Measurements from ENCODE around the gene DSTYK.
"Not testable (repeated sequence)": the region's sequence is repeated elsewhere in the genome, so short reads cannot be mapped to it uniquely, and the experiment has no call there.

Gene DSTYK

DNA sequence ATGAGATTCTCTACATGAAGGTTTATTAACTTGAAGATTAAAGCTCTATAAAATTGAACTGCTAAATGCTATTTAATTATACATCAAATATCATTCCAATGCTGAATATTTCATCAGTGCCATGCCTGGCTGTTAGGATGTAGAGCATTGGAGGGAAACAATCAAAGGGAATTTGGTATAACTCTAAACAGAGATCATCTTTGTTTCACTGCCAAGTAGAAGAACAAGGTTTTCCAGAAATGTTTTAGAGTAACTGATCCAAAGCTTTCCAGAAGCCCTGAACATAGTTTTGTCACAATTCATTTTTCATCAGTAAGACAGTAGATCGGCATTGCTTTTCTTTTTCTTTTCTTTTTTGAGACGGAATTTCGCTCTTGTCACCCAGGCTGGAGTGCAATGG is 5.9 kb upstream of the DSTYK start:
- DNase-seq (ENCODE audit: low spot score) = no peak

DNA sequence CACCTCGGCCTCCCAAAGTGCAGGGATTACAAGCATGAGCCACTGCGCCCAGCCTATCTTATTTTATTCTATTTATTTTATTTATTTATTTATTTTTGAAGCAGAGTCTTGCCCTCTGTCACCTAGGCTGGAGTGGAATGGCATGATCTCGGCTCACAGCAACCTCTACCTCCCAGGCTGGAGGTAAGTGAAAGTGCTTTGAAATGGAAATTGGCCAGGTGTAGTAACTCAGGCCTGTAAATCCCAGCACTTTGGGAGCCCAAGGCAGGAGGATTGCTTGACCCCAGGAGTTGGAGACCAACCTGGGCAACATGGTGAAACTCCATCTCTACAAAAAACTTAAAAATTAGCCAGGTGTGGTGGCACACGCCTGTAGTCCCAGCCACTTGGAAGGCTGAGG is 5.1 kb upstream of the DSTYK start:
- DNase-seq (ENCODE audit: low spot score) = no peak

DNA sequence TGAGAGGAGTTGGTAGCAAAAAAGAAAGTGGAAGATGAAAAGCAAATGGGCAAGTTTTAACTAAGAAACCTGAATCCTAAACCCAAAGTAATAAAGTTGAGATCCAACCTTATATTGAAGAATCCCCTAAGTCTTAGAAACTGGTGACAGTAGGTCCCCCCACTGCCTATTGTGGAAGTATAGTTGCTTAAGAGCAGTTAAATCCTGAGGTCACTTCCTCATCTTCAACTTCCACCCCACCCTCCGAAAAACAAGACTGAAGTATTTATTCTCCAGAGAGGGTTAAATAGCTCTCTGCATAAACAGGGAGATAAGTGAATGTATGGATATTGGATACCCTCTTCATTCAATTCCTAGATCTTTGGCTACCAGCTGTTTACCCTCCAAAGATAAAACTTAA is 3.3 kb upstream of the DSTYK start:
- DNase-seq (ENCODE audit: low spot score) = no peak

DNA sequence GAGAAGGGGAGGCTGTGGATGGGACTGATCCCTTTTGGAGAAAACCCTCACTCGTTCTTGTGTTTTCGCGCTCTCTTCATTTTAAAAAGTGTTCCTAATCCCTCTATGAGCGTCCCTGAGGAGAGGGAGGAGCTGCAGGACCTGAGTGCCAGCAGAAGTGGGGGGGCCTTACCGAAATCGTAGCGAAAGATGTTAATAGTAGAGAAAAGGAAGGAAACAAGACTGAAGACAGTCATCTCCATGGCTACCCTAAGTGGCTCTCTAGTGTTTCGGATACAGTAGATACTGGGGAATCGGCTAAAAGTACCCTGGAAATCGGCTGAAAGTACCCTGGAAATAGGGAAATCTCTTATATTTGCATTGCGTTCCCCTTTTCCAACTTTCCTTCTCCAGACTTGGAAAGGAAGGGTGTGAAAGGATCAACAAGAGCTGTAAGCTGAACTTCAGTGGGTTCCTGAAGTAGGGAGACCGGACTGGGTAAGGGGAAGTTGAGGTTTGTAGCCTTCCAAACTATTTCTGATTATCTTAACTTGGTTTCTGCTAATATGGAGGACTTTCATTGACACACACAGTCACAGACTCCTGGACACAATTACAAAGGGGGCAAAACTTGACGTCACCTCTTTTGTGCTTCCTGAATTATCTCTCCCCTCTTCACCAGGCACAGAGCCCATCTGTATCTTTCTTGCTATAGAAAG is 486 bp upstream of the DSTYK start:
- DNase-seq (ENCODE audit: low spot score) = no peak

DNA sequence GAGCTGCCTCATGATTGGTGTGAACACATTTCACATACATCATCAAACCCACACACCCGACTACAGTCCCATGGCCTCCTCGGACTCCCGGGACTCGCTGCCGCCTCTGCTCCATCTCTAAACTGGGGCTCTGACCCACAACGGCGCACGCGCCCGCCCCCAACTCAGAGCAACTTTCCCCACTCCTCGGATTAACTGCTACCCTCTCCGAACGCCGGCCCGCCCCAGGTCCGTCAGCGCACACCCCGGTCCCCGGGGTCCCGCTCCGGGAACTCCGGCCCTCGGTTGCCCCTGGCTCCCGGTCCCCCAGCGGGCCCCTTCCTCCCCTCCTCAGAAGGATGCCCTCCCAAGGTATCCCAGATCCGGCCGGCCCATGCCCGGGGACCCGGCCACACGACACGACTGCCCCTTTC is 740 bp downstream of the DSTYK start:
- DNase-seq (ENCODE audit: low spot score) = peak; percentile 26

DNA sequence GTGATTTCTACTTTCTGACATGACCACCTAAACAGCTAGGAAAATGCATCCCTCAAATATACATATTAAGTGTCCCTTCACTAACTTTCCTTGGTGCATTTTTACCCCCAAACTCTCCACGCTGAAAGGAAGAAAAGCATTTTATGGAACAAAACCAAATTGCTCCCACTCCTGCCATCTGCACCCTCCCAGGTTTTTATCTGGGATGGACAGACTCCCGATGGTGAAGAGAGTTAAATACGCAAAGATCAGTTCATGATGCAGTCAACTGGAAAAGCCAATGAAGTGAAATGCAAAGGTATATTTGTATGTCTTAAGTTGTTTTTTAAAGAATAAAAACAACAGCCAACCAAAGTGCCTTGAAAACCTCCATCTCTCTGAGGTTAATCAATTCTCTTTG is 2.7 kb downstream of the DSTYK start:
- no peak for DNase-seq (ENCODE audit: low spot score)

DNA sequence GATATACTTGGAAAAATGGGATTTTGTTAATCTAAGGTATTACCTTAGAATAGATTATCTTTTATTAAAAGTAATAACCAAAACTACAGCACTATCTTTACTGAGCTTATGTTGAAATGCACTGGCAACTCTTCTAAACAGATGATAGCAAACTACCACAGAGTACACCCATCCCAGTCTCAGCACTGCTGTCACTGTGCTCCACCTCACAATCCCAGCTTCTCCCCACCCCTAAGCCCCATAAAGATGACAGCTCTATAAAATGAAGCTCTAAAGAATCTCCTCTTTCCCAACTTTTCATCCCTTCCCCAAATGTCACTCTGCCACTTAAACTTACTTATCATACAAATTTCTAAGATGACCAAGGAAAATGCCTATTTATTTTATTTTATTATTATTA is 6.4 kb downstream of the DSTYK start:
- DNase-seq (ENCODE audit: low spot score) = no peak

DNA sequence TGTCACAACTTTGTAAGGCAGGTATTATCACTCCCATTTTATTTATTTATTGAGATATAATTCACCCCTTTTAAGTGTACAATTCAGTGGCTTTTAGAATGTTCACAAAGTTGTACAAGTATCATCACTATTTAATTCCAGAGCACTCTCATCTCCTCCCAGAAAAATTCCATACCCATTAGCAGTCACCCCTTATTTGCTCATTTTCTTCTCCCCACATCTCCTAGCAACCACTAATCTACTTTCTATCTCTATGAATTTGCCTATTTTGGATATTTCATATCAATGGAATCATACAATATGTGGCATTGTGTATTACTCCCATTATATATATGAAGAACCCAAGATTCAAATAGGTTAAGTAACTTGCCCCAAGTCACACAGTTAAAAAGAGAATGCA is 7.0 kb downstream of the DSTYK start:
- DNase-seq (ENCODE audit: low spot score) = no peak

DNA sequence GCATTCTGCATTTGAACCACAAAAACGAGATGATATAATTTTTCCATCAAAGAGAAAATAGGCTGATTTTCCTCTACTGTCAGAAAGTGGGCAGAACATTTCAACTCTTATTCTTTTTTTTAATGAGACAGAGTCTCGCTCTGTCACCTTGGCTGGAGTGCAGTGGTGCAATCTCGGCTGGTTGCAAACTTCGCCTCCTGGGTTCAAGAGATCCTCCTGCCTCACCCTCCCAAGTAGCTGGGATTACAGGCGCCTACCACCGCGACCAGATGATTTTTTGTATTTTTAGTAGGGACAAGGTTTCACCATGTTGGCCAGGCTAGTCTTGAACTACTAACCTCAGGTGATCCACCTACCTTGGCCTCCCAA is 11.6 kb downstream of the DSTYK start:
- DNase-seq (ENCODE audit: low spot score) = no peak

DNA sequence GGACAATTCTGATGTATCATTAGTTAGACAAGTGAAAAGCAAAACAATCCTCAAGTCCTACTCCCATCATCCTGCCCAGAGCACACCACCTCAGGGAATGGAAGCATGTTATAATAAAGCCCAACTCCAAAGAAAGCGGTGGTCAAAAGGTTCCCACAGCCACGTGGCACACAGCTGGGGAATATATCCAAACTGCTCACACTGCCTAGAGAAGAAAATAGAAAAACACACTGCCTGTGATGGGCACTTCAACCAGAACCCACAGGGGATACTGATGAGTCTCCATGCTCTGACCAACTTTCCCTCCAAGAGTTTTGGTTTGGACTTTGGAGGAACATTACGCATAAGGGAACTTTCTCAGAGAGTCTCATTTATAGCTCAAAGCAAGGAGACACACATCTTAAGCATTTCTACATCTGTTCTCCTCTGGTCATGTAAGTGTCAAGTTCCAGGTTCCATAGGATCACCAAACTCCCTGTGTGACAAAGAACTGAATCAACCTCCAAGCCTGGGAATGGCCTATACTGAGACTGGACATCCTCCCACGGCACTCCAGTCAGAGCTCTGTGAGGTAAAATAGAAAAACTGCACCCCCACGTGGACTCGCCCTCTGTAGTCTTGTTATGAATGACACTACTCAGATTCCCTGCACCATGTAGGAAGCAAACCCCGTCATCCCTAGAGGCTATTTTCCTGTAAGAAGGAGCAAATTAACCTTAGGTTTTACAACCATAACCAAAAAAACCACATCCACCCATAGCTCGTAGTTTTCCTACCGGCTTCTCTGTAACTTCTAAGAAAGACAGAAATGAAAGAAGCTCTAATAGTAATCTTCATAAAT is 12.2 kb downstream of the DSTYK start:
- peak; percentile 24 for DNase-seq (ENCODE audit: low spot score)

DNA sequence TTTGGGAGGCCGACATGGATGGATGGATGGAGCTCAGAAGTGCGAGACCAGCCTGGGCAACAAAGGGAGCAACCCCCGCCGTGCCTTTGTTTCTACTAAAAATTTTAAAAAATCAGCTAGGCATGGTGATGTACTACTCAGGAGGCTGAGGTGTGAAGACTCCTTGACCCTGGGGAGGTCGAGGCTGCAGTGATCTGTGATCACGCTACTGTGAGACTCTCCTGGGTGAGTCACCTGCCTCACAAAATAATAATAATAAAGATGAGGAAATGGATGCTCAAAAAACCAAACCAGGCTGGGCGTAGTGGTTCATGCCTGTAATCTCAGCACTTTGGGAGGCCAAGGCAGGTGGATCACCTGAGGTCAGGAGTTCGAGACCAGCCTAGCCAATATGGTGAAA is 19.2 kb downstream of the DSTYK start:
- DNase-seq (ENCODE audit: low spot score) = no peak

DNA sequence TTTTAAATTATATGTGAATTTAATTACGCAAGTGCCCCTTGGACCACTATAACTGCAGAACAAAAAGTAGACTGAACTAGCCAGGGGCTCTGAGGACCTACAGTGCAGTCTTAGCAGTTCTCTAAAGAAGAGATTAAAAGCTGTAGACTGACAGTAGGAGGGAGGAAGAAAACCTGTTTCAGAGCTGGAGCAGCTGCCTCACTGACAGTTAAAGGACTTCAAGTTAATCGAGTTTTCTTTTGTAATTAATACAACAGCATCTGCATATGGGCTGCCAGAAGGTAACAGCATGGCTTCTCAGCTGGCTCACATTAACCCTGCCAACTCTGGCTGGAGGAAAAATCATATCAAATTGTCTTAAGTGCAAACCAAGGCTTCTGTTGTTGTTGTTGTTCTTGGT is 19.9 kb downstream of the DSTYK start:
- DNase-seq (ENCODE audit: low spot score) = no peak

DNA sequence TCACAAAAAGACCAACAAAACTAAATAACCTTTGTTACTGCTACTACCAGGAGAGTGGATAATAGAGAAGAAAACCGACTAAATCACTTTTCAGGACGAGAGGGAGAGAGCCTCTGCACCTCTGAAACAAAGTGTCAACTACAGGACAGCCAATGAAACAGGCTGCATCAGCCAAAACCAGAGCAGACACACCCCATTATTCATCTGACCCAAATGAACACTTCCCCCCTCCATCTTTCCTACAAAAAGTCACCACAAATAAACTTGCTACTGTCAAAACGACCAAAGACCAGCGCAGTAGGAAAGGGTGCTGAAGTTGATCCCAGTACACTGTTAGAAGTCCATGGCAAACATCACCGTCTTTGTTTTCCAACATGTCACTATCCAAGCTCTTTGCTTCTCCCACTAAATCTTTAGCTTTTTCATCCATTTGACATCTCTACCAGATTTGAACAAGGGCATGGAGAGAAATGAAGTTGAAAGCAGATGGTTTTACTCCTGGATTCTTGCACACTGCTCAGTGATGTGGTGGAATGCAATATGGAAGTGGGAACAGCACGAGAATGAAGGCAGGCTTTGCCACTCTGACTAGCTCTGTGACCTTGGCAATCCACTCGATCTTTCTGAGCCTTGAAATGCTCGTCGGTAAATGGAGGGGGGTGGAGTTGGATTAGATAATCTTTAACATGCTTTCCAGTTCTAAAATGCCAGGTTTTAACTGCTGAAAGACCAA is 20.5 kb downstream of the DSTYK start:
- peak; percentile 17 for DNase-seq (ENCODE audit: low spot score)

DNA sequence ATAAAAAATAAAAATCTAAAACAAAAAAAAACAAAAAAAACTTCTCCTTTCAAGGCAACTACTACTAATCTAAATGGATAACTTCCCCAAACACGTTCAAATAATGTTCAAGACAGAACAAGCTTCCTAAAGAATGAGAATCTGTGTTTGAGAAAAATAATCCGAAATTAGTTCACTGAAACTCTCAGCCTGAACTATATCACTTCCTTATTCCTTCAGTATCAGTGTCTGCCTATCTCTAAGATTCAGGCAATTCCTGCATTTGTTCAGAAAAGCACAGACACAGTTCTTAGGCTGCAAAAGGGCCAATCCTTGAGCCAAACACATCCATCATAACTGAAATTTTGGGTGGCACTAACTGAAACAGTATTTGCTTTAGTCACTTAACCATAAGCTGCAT is 22.4 kb downstream of the DSTYK start:
- DNase-seq (ENCODE audit: low spot score) = no peak

DNA sequence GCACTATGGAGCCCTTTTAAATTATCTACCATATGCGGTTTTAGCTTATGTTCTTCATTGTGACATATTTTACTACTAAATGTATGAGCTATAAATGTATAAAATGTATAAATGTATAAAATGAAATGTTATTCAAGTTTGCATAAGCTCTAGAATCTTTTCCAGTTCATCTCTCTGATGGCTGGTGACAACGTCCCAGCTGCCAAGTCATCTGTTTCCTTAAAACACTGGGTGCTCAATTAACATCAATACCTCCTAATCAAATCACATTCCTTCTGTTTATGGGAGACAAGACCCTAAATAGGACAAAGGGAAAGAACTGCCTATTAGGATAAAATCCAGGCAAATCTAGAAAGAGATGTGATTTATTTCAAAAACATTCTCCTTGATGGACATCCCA is 22.9 kb downstream of the DSTYK start:
- DNase-seq (ENCODE audit: low spot score) = no peak

DNA sequence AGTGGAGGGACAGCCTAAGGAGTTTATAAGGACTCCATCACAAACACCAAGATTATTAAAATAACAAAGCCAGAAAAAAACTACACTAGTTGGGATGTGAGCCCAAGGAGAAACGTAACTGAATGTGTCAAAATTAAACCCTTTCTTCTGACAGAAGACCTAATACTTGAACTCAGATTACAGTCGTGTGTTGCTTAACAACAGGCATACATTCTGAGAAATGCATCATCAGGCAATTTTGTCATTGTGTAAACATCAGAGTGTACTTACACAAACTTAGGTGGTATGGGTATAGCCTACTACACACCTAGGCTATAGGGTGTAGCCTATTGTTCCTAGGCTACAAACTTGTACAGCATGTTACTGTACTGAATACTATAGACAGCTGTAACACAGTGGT is 23.4 kb downstream of the DSTYK start:
- no peak for DNase-seq (ENCODE audit: low spot score)

DNA sequence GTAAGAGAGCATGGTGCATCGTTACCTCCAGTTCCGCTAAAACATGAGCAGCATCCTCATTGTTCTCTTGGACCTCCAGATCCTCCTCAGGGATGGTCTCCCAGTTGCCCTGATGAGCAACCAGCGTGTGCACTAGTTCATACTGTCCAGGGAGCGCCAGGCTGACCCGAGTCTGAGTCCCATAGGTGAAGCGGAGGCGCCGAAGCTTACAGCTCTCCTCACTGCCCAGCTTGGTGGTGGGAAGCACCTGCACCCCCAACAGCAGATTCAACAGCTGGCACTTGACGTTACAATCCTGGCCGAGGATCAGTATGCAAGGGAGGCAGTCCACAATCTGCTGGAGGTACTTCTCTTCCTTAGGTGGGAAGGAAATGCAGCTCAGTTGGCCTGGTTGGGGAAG is 24.1 kb downstream of the DSTYK start:
- DNase-seq (ENCODE audit: low spot score) = no peak

DNA sequence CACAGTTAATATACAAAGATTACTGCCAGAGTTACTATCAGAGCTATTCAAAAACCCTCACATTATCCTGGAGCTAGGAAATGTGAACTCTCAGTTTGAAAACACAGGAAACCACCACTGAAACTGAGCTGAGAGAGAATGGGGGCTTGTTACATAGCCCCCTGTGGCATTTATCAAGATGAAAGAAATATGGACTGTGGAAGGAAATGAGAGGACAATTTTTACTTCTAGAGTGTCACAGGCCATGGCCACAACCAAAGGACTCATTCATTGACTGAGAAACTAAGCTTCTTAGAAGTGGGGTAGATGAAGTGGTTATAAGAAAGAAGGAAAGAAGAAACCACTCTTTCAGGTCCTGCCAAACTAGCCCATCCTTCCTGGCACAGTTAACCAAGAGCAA is 25.3 kb downstream of the DSTYK start:
- no peak for DNase-seq (ENCODE audit: low spot score)

DNA sequence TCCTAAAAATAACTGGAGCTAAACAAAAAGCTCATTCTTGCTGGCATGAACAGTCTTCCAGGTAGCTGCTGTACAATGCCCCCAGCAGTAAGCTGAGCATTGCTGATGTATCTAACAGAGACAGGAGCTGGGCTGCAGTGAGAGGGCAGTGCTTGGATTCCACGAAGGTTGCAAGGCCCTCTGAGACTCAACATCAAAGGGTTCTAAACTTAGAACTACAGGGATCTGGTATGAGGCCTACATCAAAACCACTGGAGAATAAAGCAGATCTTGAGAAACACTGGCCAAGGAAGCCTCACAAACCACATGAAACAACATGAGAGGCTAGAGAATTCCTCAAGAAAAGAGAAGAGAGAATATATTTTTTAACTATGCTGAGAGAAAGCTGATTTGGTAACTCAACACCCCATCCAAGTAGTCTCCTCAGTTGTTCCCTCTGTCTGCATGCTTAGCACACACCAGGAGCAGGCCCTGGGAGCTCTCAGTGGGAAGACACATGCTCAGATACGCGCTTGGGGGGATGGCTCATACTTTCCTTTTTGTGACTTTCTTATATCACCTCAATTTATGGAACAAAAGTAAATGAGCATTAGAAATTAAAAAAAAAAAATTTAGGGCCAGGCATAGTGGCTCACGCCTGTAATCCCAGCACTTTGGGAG is 27.7 kb downstream of the DSTYK start:
- no peak for DNase-seq (ENCODE audit: low spot score)

DNA sequence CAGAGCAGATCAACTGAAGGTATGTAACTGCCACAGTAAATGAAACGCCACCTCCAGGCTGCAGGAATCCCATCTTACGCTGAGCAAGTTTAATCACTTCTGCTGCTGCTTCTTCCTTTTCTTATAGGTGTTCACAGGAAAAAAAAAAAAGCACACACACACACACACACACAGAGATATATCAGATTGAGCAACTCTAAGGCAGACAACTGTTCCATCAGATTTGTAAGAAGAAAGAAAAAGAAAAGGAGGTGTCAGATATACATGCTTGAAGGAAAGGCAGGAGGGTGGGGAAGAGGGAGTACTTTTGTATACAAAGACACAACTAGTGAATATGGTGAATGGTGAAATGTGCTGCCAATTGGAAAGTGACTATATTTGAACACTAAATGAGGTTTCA is 28.6 kb downstream of the DSTYK start:
- DNase-seq (ENCODE audit: low spot score) = no peak

DNA sequence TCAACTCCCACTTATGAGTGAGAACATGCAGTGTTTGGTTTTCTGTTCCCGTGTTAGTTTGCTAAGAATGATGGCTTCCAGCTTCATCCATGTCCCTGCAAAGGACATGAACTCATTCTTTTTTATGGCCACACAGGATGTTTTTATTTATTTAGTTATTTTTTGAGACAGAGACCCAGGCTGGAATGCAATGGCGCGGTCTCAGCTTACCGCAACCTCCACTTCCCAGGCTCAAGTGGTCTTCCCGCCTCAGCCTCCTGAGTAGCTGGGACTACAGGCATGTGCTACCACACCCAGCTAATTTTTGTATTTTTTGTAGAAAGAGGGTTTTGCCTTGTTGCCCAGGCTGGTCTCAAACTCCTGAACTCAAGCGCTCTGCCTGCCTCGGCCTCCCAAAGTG is 31.2 kb downstream of the DSTYK start:
- DNase-seq (ENCODE audit: low spot score) = not testable (repeated sequence)

DNA sequence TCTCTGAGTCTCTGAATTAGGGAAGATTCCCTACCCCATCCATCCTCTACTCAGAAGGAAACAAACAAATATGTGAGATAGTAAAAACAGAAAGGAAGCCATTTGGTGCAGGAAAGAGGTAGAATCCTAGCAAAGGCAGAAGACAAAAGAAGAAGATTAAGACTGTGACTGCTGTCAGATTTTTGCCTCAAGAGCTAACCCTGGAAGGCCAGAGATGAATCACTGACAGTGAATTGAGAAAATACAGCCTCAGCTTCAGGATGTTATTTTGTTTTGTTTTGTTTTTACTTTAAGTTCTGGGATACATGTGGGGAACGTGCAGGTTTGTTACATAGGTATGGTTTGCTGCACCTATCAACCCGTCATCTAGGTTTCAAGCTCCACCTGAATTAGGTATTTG is 31.7 kb downstream of the DSTYK start:
- DNase-seq (ENCODE audit: low spot score) = no peak

Data from Ammon's horn (tissue), 1 donor.